ENCODE results near the gene TUBG1.

The TUBG1 gene

DNA sequence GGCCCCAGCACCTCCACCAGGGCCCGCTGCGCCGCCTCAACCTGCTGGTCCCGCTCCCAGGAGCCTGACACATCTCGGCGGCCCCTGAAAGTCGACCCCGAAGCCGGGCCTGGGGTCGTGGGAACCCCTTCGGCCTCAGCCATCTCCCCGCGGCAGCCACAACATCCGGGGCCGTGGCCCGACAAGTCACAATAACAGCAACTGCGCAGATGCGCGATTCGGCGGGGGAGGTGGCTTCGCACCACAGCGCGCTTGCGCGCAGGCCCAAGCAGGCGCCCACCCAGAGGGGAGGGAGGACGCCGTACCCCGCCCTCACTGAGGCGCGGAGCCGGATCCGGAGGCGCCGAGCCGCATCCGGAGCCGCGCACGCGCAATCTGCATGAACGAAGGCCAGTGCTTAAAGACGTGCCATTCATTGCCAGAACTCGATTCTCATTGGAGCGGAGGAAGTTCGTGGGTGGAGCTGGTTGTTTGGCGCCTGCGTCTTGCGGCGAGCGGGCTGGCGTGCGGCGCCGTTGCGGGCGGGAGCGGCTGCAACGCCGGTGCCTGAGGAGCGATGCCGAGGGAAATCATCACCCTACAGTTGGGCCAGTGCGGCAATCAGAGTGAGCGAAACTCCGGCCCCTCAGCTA is at the start of gene TUBG1, which contains the start of gene RETREG3:
Gene TUBG1 (plus strand): TSS at position 502 of the 632 bp plus-strand sequence. CDS start 55 bp downstream, at position 557.
Gene RETREG3 (minus strand): TSS at position 193 of the 632 bp plus-strand sequence. CDS start 50 bp downstream, at position 143.
- DNase-seq: peak; percentile 95 to 99

DNA sequence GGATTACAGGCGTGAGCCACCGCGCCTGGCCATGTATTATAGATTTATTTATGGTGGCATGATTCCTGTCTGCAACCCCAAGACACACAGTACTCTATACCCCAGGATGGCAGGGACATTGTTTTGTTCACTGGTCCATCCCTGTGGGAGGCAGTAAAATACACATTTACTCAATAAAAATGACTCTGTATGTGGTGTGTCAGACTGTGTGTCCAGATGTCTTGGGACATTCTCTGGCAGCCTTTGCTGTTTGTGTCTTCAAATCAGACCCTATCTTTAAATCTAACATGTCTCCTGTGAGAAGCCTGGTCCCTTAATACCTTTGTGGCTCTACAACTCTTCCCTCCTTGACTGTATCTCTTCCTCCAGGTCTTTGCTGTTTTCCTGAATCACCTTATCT is 49.2 kb upstream of the TUBG1 start:
- no peak for DNase-seq

DNA sequence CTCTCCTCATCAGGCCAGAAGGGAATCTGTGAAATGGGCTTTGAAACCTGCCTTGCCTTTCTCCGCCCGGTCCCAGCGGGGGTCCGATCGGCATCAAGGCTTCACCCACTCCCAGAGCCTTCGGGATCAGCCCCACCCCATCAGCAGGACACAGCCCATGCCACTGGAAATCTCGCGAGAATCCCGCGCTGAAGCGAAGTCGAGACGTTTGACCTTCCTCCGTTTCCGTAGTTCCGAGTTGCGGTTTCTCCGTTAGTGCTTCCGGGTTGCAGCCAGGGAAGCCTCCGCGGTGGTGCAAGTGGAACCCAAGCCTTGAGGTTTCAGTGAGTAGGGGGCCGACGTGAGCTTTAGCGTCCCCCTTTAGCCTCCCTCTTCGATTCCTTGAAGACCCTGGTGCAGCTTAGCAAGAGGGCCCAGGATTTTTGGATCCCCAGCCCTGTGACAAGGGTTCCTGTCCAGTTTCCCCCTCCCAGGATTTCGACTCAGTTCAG is 47.5 kb upstream of the TUBG1 start, which contains the start of gene COASY:
Gene COASY (plus strand): TSS at position 252 of the 491 bp plus-strand sequence. CDS start 475 bp downstream, outside the sequence.
- peak; percentile 96 to 98 for DNase-seq

DNA sequence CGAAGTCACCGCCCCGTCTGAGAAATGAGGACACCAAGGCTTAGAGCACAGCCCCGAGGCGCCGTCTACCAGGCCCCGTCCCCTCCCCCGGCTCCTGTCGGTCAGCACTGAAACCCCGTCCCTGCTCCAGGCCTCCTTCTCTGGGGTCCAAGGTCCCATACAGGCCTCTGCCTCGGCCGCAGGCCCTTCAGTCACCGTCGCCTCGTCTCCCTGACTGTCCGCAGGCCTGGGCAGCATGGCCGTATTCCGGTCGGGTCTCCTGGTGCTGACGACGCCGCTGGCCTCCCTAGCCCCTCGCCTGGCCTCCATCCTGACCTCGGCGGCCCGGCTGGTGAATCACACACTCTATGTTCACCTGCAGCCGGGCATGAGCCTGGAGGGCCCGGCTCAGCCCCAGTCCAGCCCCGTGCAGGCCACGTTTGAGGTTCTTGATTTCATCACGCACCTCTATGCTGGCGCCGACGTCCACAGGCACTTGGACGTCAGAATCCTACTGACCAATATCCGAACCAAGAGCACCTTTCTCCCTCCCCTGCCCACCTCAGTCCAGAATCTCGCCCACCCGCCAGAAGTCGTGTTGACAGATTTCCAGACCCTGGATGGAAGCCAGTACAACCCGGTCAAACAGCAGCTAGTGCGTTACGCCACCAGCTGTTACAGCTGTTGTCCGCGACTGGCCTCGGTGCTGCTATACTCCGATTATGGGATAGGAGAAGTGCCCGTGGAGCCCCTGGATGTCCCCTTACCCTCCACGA is 46.9 kb upstream of the TUBG1 start:
- no peak for DNase-seq

GRCh38 chr17:42563143-42563509 is 46.4 kb upstream of the TUBG1 start:
- no peak for DNase-seq

GRCh38 chr17:42563543-42563942 is 45.9 kb upstream of the TUBG1 start:
- peak in 1 of 2 experiments; percentile 14 for DNase-seq

- DNase-seq: no peak
These were observed 45.5 kb upstream of the TUBG1 start for GRCh38 chr17:42563950-42564349.

- DNase-seq: no peak
These were observed 44.5 kb upstream of the TUBG1 start for GRCh38 chr17:42564815-42565522.

DNA sequence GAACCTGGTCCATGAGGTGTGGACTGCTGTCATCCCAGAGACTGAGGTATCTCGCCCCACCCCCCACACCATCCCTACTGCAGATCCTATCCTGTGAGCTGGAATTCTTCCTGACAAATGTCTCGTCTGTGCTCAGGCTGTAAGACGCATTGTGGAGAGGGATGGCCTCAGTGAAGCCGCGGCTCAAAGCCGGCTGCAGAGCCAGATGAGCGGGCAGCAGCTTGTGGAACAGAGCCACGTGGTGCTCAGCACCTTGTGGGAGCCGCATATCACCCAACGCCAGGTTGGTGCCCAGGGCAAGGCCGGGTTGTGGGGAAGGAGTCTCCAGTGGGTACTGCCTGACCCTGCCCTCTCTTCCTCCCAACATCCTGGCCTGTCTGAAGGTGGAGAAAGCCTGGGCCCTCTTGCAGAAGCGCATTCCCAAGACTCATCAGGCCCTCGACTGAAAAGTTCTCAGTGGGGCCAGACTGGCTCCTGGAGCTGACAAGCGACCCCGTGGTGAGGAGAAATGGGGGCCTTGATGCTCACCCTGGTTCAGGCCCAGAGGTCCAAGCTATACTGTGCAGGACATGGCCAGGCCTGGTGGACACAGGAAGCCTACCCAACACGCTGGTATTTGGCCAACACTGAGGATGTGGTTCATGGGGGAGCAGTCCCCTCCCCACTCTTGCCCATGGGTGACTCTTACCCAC is 43.8 kb upstream of the TUBG1 start:
- DNase-seq: no peak

GRCh38 chr17:42566215-42566882 is 43.1 kb upstream of the TUBG1 start:
- no peak for DNase-seq

GRCh38 chr17:42566883-42567573 is 42.5 kb upstream of the TUBG1 start, which contains the start of gene MLX:
TSS of gene MLX (plus strand) at chr17:42567100. CDS start at chr17:42567125, 25 bp downstream.
- DNase-seq: peak; percentile 76 to 95

GRCh38 chr17:42568341-42569111 is 41.0 kb upstream of the TUBG1 start:
- no peak for DNase-seq

GRCh38 chr17:42571435-42572225 is 37.9 kb upstream of the TUBG1 start:
- DNase-seq: no peak

- no peak for DNase-seq
These were observed 36.4 kb upstream of the TUBG1 start for GRCh38 chr17:42573095-42573494.

DNA sequence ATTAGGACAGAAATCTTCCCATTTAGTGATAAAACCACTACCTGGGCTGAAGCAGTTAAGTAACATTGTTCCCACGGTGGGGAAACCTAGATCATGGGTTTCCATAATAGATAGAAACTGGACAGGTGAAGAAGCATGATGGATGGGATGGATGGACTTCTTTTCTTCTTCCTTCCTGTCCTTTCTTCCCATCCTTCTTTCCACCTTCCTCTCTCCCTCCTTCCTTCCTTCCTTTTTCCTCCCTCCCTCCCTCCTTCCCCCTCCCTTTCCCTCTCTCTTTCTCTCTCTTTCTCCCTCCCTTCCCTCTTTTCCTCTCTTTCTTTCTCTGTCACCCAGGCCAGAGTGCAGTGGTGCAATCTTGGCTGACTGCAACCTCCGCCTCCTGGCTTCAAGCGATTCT is 35.0 kb upstream of the TUBG1 start:
- DNase-seq: no peak

- DNase-seq: no peak
These were observed 32.3 kb upstream of the TUBG1 start for GRCh38 chr17:42577140-42577531.

GRCh38 chr17:42577532-42578281 is 31.8 kb upstream of the TUBG1 start, which contains the start of gene PSMC3IP:
TSS of gene PSMC3IP (minus strand) at chr17:42577729. CDS start at chr17:42577686, 43 bp downstream.
- peak; percentile 79 to 91 for DNase-seq

- peak; percentile 71 to 76 for DNase-seq
These were observed 31.1 kb upstream of the TUBG1 start for GRCh38 chr17:42578282-42578869.

Measured in NCI-H446 (cell line).